GM12891 (cell line): Measurements from ENCODE around the gene GOT1.

ENCODE experiments used
- DNase-seq: peaks from one replicate; pipeline ENCODE4 v3.0.0; 2011; ENCODE audit warnings: low spot score; ENCODE audit not compliant: insufficient read length
- FAIRE-seq: peaks from 2 replicates; lab custom pipeline; 2011; peaks lifted over from hg19 to GRCh38; lab: Jason Lieb, UNC
- PAX5 ChIP-seq: IDR thresholded peaks from 2 replicates; pipeline ENCODE4 v1.6.1; 2011; ENCODE audit warnings: low read length, moderate library complexity, mild to moderate bottlenecking; ENCODE audit not compliant: insufficient read depth, severe bottlenecking
- POLR2A ChIP-seq: IDR thresholded peaks from 2 replicates; pipeline ENCODE4 v1.6.1; 2011; ENCODE audit warnings: low read depth, low read length, control low read depth
- POLR2AphosphoS5 ChIP-seq: IDR thresholded peaks from 2 replicates; pipeline ENCODE4 v1.6.1; 2011; ENCODE audit warnings: low read depth, low read length, control low read depth
- POU2F2 ChIP-seq: IDR thresholded peaks from 2 replicates; pipeline ENCODE4 v1.6.1; 2011; ENCODE audit warnings: low read depth, mild to moderate bottlenecking, control low read depth, low read length, moderate library complexity
- SPI1 ChIP-seq: IDR thresholded peaks from 2 replicates; pipeline ENCODE4 v1.6.1; 2011; ENCODE audit warnings: low read depth, low read length, control low read depth
- TAF1 ChIP-seq: IDR thresholded peaks from 2 replicates; pipeline ENCODE4 v1.6.1; 2011; ENCODE audit warnings: low read depth, low read length, control low read depth

GOT1 gene

DNA sequence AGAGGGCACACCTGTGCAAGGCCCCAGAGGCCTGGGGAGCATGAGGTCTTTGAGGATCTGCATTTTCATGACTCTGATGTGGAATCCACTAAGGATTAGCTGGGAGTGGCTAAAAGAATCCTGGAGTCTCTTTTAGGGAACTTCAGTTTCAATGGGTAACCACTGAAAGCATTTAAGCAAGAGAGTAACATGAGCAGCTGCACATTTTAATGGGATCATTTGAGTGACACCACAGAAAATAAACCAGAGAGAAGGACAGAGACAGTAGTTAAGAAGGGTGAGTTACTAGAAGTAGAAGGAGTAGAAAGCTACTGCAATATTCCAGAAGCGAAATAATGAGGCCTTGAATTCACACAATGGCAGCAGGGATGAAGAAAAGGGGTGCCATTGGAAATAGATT is 5.2 kb downstream of the GOT1 start:
- DNase-seq (no peak), FAIRE-seq (no peak)
- TF ChIP-seq SPI1 (no peak), POU2F2 (no peak), TAF1 (no peak), POLR2A (no peak), PAX5 (no peak), POLR2AphosphoS5 (no peak)

DNA sequence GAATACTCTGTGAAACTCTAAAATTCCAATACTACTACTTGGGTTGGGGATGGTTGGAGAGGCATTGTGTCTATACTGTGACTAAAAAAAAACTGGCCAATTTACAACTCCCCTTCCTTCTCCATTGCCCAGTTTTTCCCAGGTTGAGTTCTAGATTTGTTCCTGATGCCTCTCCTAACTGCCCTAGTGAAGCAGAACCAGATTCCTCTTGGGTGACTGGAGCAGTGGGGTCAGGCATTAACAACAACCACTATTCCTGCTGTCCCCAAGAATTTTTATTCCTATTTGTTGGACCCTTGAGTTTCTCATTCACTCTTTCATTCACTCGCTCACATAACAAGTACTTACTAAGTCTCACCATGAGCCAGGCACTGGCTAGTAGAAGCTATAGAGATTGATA is 5.8 kb downstream of the GOT1 start:
- TF ChIP-seq POLR2A (no peak), PAX5 (no peak), TAF1 (no peak), POLR2AphosphoS5 (no peak), POU2F2 (no peak), SPI1 (no peak)
- DNase-seq (no peak), FAIRE-seq (no peak)

DNA sequence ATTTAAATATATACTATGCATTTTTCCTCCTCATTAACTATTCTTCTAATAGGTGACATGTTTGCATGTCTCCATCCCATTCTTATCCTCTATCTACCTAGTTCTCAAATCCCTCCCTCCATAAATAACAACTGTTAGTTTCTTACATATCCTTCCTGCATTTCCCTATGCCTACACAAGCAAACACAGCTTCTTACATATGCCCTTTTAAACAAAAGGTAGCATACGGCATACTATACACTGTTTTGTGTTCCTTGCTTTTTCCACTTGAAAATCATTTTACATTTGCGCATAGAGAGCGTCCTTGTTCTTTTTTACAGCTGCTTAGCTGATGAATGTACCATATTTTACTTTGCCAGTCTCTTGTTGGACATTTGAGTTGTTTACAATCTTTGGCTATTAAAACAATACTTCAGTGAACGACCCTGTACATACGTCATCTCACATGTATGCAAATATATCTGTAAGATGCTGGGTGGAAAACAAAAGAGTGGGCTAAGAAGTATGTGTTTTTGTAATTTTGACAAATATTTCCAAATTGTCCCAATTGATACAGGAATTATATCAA is 7.8 kb downstream of the GOT1 start:
- no peak for TF ChIP-seq SPI1
- no peak for TF ChIP-seq POLR2AphosphoS5
- TF ChIP-seq PAX5: no peak
- TF ChIP-seq TAF1: no peak
- no peak for TF ChIP-seq POU2F2
- no peak for FAIRE-seq

DNA sequence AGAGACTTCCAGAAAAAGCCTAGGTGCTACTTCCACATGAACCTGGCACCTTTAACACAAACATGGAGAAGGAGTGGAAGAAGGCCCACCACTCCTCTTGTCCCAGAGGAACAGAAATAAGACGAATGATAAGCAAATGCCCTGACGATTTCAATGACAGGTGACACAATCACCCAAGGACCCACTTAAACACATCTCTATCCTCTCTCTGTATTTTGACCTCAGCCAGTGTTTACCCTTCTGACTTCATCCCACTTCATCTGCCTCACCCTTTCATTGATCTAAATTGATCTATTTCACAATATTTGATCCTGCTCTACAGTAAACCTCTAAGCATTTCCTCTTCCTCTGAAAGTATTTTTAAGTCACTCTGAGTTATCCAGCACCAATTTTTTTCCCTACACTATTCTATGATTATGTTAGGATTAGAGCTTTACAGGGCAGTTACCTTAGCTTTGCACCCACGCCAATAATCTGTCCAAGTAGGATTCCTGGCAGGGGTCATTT is 9.1 kb downstream of the GOT1 start:
- TF ChIP-seq PAX5 (no peak), TAF1 (no peak), POLR2AphosphoS5 (no peak), SPI1 (no peak), POLR2A (no peak), POU2F2 (no peak)
- no peak for DNase-seq
- FAIRE-seq: no peak

More for the DNA sequence above, 7.8 kb downstream of the GOT1 start:
- no peak for DNase-seq

DNA sequence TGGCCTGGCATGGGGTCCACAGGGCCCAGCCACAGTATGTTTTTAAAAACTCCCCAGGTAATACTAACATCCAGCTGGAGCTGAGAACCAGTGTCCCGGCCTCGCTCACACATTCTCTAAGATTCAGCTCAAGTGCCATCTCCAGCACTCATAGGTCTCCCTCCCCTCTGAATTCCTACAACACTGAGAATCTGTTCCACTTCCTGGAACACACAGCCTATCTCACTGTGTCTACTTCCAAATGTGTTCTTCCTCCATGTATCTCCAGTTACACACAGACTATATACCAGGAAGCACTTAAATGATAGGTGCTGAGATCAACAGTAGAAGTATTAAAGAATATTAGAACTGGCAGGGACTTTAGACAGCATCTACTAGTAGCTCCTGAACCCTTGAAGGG is 10.7 kb downstream of the GOT1 start:
- TF ChIP-seq SPI1: no peak
- no peak for TF ChIP-seq POU2F2
- no peak for TF ChIP-seq POLR2A
- no peak for TF ChIP-seq TAF1
- TF ChIP-seq PAX5: no peak
- no peak for TF ChIP-seq POLR2AphosphoS5
- FAIRE-seq: no peak

DNA sequence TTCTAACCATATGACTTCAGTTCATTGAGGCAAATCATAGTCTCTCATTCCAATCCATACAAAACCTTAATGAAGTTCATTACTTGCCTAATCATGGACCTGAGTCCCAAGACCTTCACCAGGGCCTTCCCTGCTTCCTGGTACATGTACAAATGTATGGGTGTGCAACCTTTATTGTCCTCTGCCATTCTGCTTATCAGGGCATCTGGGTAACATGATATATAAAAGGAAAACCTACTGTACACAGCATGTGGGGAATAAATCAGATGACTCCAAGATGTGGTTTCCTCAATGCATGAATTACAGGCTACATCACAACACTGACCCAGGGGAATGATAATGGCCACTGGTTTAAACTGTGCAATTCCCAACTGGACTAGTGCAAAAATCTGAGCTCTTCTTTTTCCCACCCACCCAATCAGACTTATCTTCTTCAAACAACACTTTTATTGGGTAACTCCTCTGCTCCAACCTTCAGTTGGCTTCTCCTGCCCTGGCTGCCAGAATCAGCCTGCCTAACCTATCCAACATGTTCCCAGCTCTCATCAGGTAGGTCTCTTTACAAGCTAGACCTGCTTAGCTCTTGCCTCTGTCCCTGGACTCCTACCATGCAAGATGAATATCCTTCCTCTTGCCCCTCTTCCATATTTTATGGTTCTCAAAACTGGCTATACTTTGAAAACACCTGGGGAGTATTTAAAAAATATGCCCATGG is 11.4 kb downstream of the GOT1 start:
- no peak for TF ChIP-seq PAX5
- DNase-seq (no peak), FAIRE-seq (no peak)

More for the DNA sequence above, 10.7 kb downstream of the GOT1 start:
- no peak for DNase-seq

DNA sequence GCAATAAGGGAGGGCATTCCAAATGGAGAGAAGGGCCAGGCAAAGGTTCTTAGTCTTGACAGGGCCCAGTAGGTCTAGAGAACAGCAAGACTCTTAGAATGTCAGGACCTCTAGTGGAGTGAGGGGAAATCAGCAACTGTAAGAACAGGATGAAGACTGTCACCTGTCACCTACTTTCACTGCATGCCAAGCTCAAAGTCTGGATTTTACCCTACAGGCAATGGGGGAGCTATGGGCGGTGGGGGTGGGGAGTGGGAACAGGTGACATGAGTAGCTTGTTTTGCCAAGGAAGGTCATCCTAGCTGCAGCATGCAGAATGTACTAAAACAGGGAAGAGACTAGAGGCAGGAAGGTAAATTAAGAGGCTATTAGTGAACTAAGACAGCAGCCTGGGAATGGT is 18.3 kb downstream of the GOT1 start:
- no peak for FAIRE-seq
- no peak for DNase-seq
- TF ChIP-seq TAF1 (no peak), SPI1 (no peak), POLR2AphosphoS5 (no peak)

DNA sequence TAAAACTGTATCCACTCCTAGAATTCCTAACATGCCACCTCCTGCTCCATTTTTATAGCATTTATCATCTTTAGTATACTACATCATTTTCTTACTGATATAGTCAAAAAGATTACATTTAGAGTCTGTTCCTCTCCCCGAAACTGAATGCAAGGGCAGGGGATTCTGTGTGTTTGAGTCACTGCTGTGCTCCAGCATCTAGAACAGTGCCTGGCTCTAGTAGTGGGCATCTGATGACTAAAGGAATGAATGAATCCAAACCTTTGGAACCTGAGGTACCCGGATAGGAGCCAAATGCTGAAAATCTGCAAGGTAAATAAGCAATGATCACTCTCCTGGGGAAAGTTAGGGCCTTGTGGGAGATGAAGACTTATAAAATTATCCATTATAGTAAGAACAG is 18.9 kb downstream of the GOT1 start:
- no peak for FAIRE-seq
- no peak for DNase-seq
- TF ChIP-seq POLR2AphosphoS5 (no peak), POLR2A (no peak), POU2F2 (no peak), SPI1 (no peak), PAX5 (no peak), TAF1 (no peak)

DNA sequence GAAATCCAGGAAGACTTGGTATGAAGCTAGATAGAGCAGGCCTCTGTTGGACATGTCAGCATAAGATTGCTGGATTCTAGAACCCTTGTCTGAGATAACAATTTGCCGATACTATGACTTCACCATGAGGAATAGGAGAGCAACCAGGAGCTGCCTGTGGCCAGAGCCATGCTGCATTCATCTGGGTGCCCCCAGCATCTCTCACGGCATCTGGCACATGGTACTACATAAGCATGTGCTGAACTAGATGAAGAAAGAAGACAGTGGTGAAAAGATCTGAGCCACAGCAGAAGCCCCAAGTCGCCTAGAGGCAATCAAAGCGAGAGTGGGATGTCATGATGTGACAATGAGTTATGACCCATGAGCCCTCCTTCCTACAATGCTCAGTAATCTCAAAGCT is 19.5 kb downstream of the GOT1 start:
- no peak for FAIRE-seq
- no peak for DNase-seq
- TF ChIP-seq PAX5 (no peak), POLR2A (no peak), TAF1 (no peak), POLR2AphosphoS5 (no peak), SPI1 (no peak)

DNA sequence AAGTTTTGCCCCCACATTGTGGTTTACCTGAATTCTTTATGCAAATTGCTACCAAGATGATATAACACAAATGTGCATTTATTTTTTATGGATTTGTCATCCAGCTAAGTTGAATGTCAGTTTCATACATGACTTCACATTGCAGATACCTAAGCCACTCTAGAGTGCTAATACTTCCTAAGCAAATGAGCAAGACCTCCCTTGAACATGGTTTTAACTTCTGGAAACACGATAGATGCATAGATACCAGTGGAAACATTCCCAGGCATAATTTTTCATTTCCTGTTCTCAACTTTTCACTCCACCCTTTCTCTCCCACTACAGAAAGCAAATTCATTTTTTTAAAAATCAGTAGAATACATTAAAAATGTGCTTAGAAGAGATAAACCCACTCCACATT is 20.3 kb downstream of the GOT1 start:
- FAIRE-seq (no peak), DNase-seq (no peak)
- TF ChIP-seq PAX5 (no peak), POLR2A (no peak), SPI1 (no peak), POLR2AphosphoS5 (no peak), POU2F2 (no peak), TAF1 (no peak)

DNA sequence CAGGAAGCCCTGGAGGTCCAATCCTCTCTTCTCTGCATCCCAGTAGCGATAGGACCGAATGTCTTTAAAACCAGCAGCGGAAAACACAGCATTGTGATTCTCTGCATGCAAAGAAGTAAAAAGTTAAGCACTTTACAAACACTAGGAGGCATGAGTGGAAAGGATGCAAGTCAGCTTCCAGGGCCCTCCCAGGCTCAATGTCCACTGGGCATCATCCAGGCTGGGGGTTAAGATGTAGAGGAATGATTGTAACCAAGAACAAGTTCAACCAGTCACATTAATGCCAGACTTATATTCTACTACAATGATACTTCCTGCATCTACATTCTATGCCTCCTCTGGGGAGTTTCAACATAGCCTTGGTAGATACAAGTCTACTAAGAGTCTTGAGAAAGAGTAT is 24.3 kb downstream of the GOT1 start:
- no peak for TF ChIP-seq TAF1
- no peak for TF ChIP-seq SPI1
- no peak for TF ChIP-seq POU2F2
- TF ChIP-seq POLR2A: no peak
- no peak for TF ChIP-seq POLR2AphosphoS5
- no peak for TF ChIP-seq PAX5
- FAIRE-seq (no peak), DNase-seq (no peak)
